HG02884 (cell line): ENCODE data around the gene SSTR5.
"Not testable (repeated sequence)": the region's sequence is repeated elsewhere in the genome, so short reads cannot be mapped to it uniquely, and the experiment has no call there.

Source experiments
- ATAC-seq: cut with Tn5 transposase; IDR thresholded peaks from one replicate; pipeline ENCODE4 v1.9.1; 2021; ENCODE audit warnings: mild to moderate bottlenecking, moderate library complexity; ENCODE audit not compliant: unreplicated experiment

The SSTR5 gene

DNA sequence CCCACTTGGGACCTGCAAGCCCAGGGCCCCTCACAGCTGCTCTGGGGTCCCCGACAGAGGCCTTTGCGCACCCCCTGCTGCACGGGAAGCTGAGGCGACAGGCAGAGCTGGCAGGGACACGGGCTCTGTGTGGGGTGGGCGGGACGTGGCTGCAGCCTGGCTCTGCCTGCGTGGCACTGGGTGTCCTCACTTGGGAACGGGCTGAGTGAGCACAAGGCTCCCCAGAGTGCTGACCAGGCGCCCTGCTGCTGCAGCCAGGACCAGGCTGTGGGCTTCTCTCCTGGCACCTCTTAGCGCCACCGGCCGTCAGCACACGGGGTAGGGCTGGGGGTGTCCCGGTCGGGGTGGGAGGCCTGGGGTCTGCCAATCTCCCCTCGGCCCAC is 16.9 kb downstream of the SSTR5 start:
- ATAC-seq, result no peak

DNA sequence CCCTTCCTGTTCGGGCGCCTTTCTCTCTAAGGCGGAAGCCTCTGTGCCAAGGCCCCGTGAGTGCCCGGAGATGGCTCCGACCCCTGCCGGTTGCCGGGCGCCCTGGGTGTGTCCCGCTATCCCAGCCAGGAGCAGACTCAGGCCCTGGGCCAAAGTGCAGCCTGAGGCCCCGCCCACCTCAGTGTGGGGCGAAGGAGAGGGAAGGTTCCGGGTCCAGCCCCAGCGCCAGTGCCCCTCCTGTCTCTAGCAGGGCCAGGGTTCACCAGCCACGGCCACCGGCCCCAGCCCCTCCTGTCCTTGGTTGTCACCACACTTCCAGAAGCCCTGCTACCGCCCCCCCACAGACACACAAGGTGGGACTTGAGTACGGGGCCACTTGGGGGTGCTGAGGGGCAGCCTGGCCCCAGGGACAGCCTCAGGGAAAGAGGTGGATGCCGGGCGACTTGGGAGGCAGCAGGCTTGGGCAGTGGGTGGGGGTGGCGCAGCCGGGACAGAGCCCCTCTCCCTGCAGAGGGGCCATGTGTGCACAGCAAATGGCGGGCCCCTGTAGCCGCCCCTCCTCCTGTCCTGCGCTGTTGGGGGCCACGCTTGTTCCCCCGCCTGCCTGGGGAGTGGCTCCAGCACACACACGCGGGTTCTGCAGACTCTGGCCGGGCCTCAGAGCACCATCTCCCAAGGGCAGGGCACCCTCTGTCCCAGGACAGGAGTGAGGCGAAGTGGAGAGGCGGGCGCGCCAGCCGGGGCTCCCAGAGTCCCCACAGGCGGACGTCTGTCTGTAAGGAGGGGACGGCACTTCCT is 17.5 kb downstream of the SSTR5 start:
- ATAC-seq, result no peak

- ATAC-seq, result no peak
Observed at GRCh38 chr16:1090620-1091587, 18.4 kb downstream of the SSTR5 start.

GRCh38 chr16:1091992-1092552 is 19.5 kb downstream of the SSTR5 start:
- ATAC-seq, result no peak

DNA sequence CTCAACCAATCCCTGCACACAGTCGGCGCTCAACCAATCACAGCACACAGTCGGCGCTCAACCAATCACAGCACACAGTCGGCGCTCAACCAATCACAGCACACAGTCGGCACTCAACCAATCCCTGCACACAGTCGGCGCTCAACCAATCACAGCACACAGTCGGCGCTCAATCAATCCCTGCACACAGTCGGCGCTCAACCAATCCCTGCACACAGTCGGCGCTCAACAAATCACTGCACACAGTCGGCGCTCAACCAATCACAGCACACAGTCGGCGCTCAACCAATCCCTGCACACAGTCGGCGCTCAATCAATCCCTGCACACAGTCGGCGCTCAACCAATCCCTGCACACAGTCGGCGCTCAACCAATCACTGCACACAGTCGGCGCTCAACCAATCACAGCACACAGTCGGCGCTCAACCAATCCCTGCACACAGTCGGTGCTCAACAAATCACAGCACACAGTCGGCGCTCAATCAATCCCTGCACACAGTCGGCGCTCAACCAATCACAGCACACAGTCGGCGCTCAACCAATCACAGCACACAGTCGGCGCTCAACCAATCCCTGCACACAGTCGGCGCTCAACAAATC is 20.2 kb downstream of the SSTR5 start:
- ATAC-seq, result not testable (repeated sequence)

DNA sequence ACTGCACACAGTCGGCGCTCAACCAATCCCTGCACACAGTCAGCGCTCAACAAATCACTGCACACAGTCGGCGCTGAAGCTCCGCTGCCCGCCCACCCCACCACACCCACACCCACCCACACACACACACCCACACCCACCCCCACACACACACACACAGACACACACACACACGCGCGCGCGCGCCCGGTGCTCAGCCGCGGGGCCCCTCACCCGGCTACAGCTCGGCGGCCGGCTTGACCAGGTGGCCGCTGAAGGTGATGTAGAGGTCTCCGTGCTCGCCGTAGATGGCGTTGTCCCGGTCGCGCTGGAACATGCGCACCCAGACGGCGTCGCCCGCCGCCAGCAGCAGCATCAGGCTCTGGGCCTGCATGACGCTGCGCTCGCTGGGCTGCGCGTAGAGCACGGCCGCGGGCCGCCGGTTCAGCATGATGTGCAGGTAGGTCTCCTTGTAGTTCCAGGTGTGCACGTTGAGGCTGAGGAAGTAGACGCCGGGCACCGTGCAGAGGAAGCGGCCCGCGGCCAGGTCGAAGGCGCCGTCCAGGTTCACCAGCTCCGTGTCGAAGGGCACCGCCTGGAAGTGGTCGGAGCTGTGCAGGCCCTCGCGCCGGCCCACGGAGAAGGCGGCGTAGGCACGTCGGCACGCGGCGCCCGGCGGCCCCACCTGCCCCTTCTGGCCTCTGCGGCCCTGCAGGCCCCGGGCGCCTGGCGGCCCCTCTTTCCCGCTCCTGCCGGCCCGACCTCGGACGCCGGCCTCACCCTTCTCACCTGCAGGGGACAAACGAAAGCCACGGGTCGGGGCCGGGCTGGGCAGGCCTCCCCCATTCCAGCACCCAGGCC is 21.0 kb downstream of the SSTR5 start:
- no peak for ATAC-seq

GRCh38 chr16:1094124-1094479 is 21.6 kb downstream of the SSTR5 start:
- ATAC-seq, result no peak

- no peak for ATAC-seq
Observed at GRCh38 chr16:1094601-1095449, 22.3 kb downstream of the SSTR5 start.

DNA sequence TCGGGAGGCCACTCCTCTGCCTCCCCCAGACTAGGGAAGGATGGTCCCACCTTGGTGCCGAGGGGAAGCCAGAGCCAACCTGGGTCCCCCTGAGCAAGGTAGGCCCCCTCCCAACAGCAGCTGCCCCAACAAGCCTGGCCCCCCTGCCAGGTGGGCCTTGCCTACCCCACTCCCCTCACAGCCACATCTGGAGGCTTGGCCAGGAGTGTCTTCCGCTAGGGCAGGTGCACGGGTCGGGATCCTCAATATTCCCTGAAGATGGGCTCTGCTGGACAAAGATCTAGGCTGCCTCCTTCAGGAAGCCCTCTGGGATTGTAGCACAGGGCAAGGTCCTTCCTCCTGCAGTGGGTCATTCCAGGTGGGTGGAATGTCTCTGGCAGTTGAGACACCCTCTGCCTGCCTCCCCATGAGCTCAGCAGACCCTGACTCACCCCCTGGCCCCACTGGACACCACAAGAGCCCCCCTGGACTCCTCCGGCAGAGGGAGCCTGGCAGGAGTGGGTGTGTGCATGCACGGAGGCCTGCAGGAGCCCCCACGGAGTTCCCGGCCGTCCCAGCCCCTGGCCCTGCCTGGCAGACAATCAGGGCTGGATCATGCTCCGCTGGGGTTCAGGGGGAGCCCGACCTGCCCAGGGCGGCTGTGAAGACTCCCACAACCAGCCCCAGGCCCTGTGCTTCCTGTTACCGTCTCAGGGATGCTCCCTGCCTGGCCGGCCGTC is 23.1 kb downstream of the SSTR5 start:
- no peak for ATAC-seq

DNA sequence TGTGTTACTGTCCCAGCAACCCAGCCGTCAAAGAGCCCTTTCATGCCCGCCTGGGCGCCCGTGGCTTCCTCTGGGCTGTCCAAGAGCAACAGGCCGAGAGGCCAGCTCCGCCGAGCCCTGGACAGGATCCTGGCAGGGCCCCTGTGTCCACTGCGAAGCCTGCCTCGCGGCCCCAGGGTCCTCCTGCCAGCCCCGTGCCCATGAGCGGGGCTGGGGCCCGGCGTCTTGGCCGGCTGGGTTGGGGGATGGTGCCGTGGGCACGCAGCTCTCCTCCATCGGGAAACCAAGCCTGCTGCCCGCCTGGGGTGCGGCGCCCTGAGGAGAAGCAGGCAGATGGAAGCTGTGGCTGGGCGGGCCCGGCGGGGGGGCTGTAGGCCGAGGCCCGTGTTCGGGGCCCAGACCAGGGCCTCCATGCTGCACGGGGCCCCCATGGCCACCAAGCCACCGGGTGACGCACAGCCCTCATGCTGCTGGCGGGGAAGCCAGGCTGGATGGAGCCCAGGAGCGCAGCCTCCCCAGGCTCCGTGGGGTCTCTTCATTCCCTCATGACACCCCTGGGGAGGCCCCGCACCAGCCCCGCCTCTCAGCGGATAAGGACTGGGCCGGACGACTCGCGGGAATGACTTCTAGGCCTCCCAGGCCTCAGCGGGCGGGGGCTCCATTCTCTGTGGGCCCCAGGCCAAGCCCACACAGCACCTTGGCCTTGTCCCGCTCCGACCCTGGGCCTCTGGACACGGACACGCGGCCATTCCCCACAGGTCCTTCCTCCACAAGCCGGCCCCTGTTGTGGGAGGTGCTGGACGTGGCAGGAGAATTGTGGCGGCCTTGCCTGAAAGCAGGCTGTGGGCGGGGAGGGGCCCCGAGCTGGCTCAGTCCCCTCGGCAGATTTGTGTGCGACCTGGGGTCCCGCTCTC is 23.9 kb downstream of the SSTR5 start, which contains the start of gene C1QTNF8:
C1QTNF8 (minus strand) TSS at position 76 of the 914 bp plus-strand sequence. CDS start 1,322 bp downstream, outside the sequence.
- no peak for ATAC-seq

GRCh38 chr16:1097156-1097555 is 24.6 kb downstream of the SSTR5 start:
- no peak for ATAC-seq

- no peak for ATAC-seq
Observed at GRCh38 chr16:1097800-1098199, 25.3 kb downstream of the SSTR5 start.

GRCh38 chr16:1098266-1098991 is 25.9 kb downstream of the SSTR5 start:
- ATAC-seq, result no peak

DNA sequence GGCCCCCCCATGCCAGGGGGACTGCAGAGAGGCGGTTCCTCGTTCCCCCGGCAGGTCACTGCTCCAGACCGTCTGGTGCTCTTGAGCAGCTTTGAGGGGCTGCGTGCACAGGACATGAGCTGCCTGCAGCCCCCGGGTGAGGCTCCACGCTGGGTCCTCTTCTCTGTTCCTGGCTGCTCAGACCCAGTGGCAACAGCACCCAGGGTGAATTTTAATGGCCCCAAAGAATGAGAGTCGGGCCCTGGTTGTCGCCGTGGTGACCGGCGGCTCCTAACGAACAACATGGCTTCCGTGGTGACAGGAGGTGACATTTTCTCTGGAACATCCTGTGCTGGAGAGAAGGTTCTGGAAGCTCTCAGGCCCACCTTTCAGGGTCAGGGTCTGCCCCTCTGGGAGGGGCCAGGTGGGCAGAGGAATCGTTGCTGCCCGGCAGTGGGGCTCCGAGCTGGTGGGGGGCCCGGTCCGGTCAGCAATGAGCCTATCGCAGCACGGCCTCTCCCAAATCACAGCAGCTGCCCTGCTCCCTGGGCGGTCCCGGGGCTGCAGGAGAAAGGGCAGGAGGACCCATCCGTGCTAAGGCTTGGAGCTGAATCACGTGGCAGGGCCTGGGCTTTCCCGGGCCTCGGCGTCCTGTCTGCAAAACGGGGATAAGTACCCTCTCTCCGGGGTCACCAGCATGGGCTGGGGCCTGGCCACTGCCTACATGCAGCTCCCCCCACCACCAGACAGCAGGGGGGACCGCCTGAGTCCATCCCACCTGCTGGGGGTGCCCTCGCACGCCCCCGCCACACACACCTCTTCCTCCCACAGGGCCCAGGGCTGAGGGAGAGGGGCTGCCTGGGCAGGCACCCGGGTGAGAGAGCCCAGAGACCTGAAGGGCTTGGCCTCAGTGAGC is 26.9 kb downstream of the SSTR5 start:
- ATAC-seq, result no peak

DNA sequence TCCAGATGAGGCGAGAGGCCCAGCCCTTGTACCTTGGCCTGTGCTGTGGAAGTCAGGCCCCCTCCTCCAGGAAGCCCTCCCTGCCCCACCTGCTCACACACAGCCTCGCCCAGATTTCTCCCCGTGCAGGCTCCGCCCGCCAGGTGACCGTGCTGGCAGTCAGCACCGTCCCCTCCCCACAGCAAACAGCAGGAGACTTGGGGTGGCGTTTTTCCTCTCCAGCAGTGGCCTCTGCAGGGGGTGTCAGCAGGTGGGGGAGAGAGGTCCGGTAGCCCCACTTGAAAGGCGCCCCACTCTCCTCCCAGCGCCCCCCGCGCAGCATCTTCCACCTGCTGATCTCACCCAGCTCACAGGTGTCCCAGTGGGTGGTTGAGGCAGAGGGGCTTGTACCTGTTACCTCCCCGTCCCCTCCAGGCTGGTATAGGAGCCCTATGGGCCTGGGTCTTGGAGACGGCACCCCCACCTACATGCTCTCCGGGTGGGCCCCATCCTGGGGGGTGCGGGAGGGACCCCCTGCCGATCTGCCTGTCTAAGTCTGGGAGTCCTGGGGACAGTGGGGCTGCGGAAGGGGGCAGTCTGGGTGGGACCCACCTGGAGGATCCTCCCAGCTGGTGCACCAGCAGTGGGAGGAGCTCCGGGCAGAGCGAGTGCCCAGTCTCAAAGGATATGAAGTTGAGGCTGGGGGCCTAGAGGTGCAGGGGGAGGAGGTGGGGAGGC is 27.7 kb downstream of the SSTR5 start:
- ATAC-seq, result no peak
